T-helper 2 cell (primary cell): ENCODE data around the gene SLC16A5.
"Not testable (repeated sequence)": the region's sequence is repeated elsewhere in the genome, so short reads cannot be mapped to it uniquely, and the experiment has no call there.

ENCODE experiments used
- DNase-seq, 5 experiments: peaks; one replicate each; pipeline versions ENCODE4 v3.0.0 to v3.0.0-alpha.2; 2012 to 2022

The SLC16A5 gene

GRCh38 chr17:75113798-75114551 lies 26.2 kb downstream of the SLC16A5 start:
- DNase-seq, result peak; percentile 60 to 90 (median 83)

GRCh38 chr17:75114552-75115314 lies 27.0 kb downstream of the SLC16A5 start:
- no peak for DNase-seq

GRCh38 chr17:75115555-75115954 lies 27.8 kb downstream of the SLC16A5 start:
- DNase-seq, result no peak

GRCh38 chr17:75116737-75117136 lies 29.0 kb downstream of the SLC16A5 start:
- no peak for DNase-seq

- DNase-seq, result no peak
These were observed 30.6 kb downstream of the SLC16A5 start for GRCh38 chr17:75118307-75118706.

GRCh38 chr17:75124041-75124818 lies 36.5 kb downstream of the SLC16A5 start:
- peak in 2 of 5 experiments; percentile 42 to 72 for DNase-seq

GRCh38 chr17:75124819-75125162 lies 37.0 kb downstream of the SLC16A5 start:
- DNase-seq, result no peak

- peak in 1 of 5 experiments; percentile 37 for DNase-seq
These were observed 38.2 kb downstream of the SLC16A5 start for GRCh38 chr17:75125984-75126383.

- no peak for DNase-seq
These were observed 39.2 kb downstream of the SLC16A5 start for GRCh38 chr17:75126954-75127353.

- DNase-seq, result not testable (repeated sequence)
These were observed 40.2 kb downstream of the SLC16A5 start for GRCh38 chr17:75127936-75128335.

- no peak for DNase-seq
These were observed 41.1 kb downstream of the SLC16A5 start for GRCh38 chr17:75128694-75129505.

- no peak for DNase-seq
These were observed 41.8 kb downstream of the SLC16A5 start for GRCh38 chr17:75129576-75129975.

GRCh38 chr17:75130059-75130631 lies 42.4 kb downstream of the SLC16A5 start:
- DNase-seq, result no peak

GRCh38 chr17:75130632-75131277 lies 43.0 kb downstream of the SLC16A5 start:
- DNase-seq, result peak in 3 of 5 experiments; percentile 18 to 63 (median 32)

GRCh38 chr17:75131278-75132017 lies 43.7 kb downstream of the SLC16A5 start, which contains the start of gene NT5C:
TSS of gene NT5C (minus strand) at chr17:75131742. CDS start at chr17:75131707, 35 bp downstream.
- DNase-seq, result peak; percentile 31 to 77 (median 39)

GRCh38 chr17:75132018-75133000 lies 44.6 kb downstream of the SLC16A5 start:
- not testable (repeated sequence) for DNase-seq

- no peak for DNase-seq
These were observed 45.2 kb downstream of the SLC16A5 start for GRCh38 chr17:75133001-75133400.

- not testable (repeated sequence) for DNase-seq
These were observed 46.0 kb downstream of the SLC16A5 start for GRCh38 chr17:75133607-75134347.
